BJ (cell line): ENCODE measurements around the gene LRCOL1. TPM values are rescaled to one million over a fixed set of nuclear protein-coding genes. Genes with fewer than 3 reads are reported as not detected.

Source experiments
- CTCF ChIA-PET: fragments of 350-600 bp; formaldehyde crosslinking; extraction: SDS; loops from one replicate; lab custom pipeline; 2021; ENCODE audit warnings: antibody characterized with exemption, inconsistent platforms; lab: Yijun Ruan, JAX
- POLR2A ChIA-PET: fragments of 300-600 bp; sonication (Branson Sonifier 250); formaldehyde crosslinking; extraction: SDS; loops from one replicate; lab custom pipeline; 2021; ENCODE audit warnings: antibody characterized with exemption; lab: Charles Lee
- DNase-seq: peaks from one replicate; pipeline ENCODE4 v3.0.0-alpha.2; 2011; ENCODE audit warnings: low read depth
- H3K27me3 ChIP-seq: 2 replicates; pipeline ENCODE4 v1.6.0; 2011; ENCODE audit warnings: low read length; ENCODE audit not compliant: control insufficient read depth, insufficient read depth
- H3K36me3 ChIP-seq: 2 replicates; pipeline ENCODE4 v1.5.1; 2011; ENCODE audit warnings: low read length; ENCODE audit not compliant: control insufficient read depth, insufficient read depth
- H3K4me3 ChIP-seq: 2 replicates; pipeline ENCODE4 v1.5.1; 2011; ENCODE audit warnings: low read depth, mild to moderate bottlenecking, control low read depth, low read length
- polyA plus RNA-seq: library from polyadenylated mRNA; depleted of rRNA; stranded (reverse); fragments of >200 nt; gene quantifications from 2 replicates; pipeline ENCODE4 v1.2.3, GENCODE V29; 2011
- TF ChIP-seq, protein P1 (sequence below): IDR thresholded peaks from 2 replicates; pipeline ENCODE4 v1.5.1; 2011; ENCODE audit warnings: low read depth, mild to moderate bottlenecking, control low read depth, inconsistent platforms, low read length, moderate library complexity; ENCODE audit not compliant: insufficient read depth

The LRCOL1 gene
- polyA plus RNA-seq, 1 experiment, result 0.15 TPM

DNA sequence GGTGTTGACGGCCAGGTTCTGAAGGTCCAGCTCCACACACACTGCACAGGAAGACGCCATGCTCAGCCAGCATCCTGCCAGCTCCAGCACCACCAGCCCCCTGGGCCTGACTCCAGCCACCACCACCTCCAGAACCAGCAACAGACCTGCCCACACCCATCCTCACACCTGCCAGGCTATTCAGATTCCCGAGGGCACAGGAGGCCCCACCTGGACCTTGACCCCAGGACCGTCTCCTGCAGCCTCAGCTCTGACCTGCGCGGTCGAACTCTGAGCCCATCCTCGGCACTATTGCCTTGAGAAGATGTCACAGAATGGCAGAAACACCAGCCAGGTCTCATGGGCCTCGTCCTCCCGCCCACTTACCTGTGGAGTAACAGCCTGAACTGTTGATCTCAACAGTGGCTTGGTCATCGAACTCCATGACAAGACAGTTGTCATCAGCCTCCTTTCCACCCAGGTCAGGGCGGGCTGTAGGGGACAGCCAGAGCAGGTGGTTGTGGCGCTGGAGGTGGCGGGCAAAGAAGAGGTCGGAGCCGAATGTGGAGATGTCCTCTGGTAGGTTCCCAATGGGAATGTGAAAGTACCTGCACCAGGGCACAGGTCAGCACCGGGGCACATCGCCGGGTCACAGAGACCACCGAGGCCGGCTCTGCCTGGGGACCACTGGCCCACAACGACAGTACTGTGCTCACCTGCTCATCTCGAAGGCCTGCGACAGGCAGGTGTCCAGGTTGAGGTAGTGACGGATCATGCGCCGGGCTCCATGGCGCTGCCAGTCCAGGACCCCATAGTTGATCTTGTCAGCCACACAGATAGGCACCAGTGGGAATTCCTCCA is 31.6 kb upstream of the LRCOL1 start:
- ChIA-PET CTCF (interaction anchor here (0.7 kb wide), 1 partner anchor 27 kb away, joined by 3 read pairs; no protein-coding TSS in a partner anchor), POLR2A (no interaction called here)
- peaks cover 20% of the 10 kb centered on the region for H3K36me3 ChIP-seq
- no peak for DNase-seq
- H3K4me3 ChIP-seq, result no peak overlapping the region
- H3K27me3 ChIP-seq, result no peaks in the 10 kb centered on the region
- TF ChIP-seq, protein P1, sequence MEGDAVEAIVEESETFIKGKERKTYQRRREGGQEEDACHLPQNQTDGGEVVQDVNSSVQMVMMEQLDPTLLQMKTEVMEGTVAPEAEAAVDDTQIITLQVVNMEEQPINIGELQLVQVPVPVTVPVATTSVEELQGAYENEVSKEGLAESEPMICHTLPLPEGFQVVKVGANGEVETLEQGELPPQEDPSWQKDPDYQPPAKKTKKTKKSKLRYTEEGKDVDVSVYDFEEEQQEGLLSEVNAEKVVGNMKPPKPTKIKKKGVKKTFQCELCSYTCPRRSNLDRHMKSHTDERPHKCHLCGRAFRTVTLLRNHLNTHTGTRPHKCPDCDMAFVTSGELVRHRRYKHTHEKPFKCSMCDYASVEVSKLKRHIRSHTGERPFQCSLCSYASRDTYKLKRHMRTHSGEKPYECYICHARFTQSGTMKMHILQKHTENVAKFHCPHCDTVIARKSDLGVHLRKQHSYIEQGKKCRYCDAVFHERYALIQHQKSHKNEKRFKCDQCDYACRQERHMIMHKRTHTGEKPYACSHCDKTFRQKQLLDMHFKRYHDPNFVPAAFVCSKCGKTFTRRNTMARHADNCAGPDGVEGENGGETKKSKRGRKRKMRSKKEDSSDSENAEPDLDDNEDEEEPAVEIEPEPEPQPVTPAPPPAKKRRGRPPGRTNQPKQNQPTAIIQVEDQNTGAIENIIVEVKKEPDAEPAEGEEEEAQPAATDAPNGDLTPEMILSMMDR, result no peak

DNA sequence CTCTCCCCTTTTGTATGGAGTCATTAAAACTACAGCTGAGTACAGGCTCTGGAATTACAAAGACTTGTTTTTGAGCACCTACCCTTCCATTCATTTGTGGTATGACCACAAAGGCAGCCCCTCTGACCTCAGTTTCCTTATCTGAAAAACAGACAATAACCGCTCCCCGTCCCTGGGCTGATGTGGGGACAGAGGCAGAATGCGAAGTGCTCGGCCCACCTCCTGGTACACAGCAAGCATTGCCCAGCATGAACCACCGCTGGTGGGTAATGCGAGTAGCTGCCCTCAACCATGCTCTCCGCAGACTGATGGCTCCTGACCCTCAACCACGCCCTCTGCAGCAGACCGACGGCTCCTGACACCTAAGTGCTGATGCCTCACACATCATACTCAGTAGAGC is 30.6 kb upstream of the LRCOL1 start:
- ChIA-PET POLR2A (no interaction called here), CTCF (interaction anchor here (0.7 kb wide), 1 partner anchor 26 kb away, joined by 3 read pairs; no protein-coding TSS in a partner anchor)
- DNase-seq, result no peak
- TF ChIP-seq, protein P1, result no peak
- H3K36me3 ChIP-seq, result peaks cover 20% of the 10 kb centered on the region
- no peak overlapping the region for H3K4me3 ChIP-seq
- H3K27me3 ChIP-seq, result no peaks in the 10 kb centered on the region

DNA sequence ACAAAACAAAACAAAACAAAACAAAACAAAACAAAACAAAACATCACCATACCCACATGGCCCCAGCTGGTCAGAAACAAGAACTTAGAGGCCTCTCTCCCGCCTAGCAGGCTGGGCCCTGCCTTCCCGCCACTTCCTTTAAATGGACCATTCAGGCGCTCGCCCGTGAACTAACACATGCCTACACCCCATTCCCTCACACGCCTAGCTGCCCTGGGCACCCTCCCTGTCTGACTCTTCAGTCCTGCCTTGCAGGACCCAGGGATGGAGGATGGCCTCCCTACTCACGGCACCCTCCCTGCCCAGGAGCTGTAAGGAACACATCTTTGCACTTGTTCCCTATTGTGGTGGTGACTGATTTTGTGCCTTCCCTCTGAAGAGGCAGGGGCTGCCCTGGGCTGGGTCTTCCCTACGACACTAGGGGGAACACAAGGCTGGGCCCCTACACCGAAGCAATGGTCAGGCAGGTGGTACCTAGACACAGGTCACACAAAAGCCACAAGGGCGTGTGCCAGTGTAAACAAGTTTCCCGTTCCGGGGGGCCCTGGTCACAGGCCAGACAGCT is 29.7 kb upstream of the LRCOL1 start:
- DNase-seq, result no peak
- CTCF ChIA-PET, result interaction anchor here (1.3 to 2.6 kb wide), 2 partner anchors 39 to 225 kb away, joined by 4 to 26 read pairs; no protein-coding TSS in a partner anchor
- Histone ChIP-seq H3K4me3 (no peak overlapping the region), H3K27me3 (no peaks in the 10 kb centered on the region), H3K36me3 (peaks cover 22% of the 10 kb centered on the region)
- TF ChIP-seq, protein P1, result no peak
- POLR2A ChIA-PET, result no interaction called here

DNA sequence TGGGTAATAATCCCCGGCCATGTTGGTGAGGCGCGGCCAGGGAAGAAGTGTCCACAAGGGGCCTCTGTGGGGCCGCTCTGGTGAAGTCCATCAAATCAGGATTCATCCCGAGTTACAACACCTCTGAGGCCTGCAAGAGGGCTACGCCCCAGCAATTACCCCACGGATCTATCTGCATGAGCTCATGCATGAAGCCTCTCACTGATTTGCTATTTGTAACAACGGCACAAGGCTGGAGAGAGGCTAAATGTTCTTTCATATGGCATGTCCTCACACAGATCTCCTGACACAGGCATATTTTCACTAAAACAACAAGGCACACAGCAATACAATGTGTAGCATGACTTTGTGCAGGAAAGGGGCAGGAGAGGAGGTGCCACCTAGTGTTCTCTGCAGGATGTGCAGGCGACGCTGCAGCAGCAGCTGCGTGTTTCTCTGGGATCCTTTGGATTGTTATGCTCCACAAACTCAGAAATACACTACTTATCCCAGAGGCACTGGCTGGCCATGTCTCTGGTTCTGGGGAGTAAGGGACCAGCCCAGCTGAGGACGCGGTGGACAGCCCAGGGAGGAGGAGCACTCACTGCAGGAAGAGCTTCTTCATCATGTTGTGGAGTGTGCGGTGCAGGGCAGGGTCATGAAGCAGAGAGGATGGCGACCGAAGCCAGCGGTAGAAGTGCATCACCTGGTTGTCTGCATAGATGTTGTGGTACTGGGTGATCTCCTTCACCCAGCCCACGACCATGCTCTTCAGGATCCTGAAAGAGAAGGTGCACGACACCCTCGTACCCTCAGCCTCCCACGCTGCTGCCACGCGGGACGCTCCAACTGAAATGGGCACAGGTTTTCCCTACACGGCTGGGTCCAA is 28.4 kb upstream of the LRCOL1 start:
- no peak overlapping the region for H3K4me3 ChIP-seq
- TF ChIP-seq, protein P1, result peak; percentile 88
- H3K36me3 ChIP-seq, result peaks cover 22% of the 10 kb centered on the region
- ChIA-PET POLR2A (no interaction called here), CTCF (interaction anchor here (0.6 to 2.6 kb wide), 27 partner anchors 8 to 499 kb away, joined by 3 to 26 read pairs (median 4); no protein-coding TSS in a partner anchor)
- DNase-seq, result peak; percentile 17
- no peaks in the 10 kb centered on the region for H3K27me3 ChIP-seq

DNA sequence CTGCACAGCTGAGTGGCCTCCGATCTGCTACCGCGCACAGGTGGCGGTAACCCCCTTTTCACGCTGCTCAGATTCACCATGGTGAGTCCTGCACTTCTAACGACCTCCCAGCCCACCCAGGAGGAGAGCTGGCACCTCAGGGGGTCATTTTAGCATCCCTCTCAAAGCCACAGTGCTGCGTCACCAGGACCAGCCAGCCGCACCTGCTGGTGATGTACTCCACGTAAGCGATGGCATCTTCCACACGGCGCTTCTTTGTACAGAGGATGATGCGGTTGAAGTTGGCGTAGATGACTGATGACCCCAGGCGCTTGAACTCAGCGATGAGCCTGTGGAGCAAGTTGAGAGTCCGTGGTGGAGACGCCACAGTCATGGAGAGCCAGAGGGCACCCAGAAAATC is 27.4 kb upstream of the LRCOL1 start:
- Histone ChIP-seq H3K4me3 (no peak overlapping the region), H3K36me3 (peaks cover 20% of the 10 kb centered on the region), H3K27me3 (no peaks in the 10 kb centered on the region)
- ChIA-PET POLR2A (no interaction called here), CTCF (interaction anchor here (1.3 to 2.6 kb wide), 9 partner anchors 11 to 223 kb away, joined by 3 to 26 read pairs (median 7); no protein-coding TSS in a partner anchor)
- TF ChIP-seq, protein P1, result no peak
- DNase-seq, result no peak
